H9 (cell line): ENCODE results near the gene MMP24OS. TPM values are rescaled to one million over a fixed set of nuclear protein-coding genes. Genes with fewer than 3 reads are reported as not detected.
A peak's percentile ranks its signal among the peaks of the same experiment; 100 is the strongest.

ENCODE experiments used
- DNase-seq: peaks from one replicate; pipeline ENCODE4 v3.0.0-alpha.2; 2017
- H2AFZ ChIP-seq: one replicate; pipeline ENCODE4 v1.6.1; 2013; ENCODE audit warnings: mild to moderate bottlenecking, low read length, control low read depth, moderate library complexity
- H2AK5ac ChIP-seq: 2 replicates; pipeline ENCODE4 v1.6.1; 2013; ENCODE audit warnings: low read length, control low read depth, mixed read lengths; ENCODE audit not compliant: insufficient read length
- H2BK120ac ChIP-seq: one replicate; pipeline ENCODE4 v1.6.1; 2013; ENCODE audit warnings: low read depth, mild to moderate bottlenecking, low read length, control low read depth, inconsistent platforms; ENCODE audit not compliant: poor library complexity, severe bottlenecking
- H2BK12ac ChIP-seq: 2 replicates; pipeline ENCODE4 v1.6.1; 2013; ENCODE audit warnings: low read length, control low read depth, mixed read lengths, low read depth; ENCODE audit not compliant: insufficient read length
- H2BK15ac ChIP-seq: 2 replicates; pipeline ENCODE4 v1.6.1; 2013; ENCODE audit warnings: low read depth, low read length, control low read depth
- H2BK20ac ChIP-seq: one replicate; pipeline ENCODE4 v1.6.1; 2013; ENCODE audit warnings: low read depth, mild to moderate bottlenecking, low read length, control low read depth, inconsistent platforms; ENCODE audit not compliant: poor library complexity, severe bottlenecking
- H2BK5ac ChIP-seq: 2 replicates; pipeline ENCODE4 v1.6.1; 2013; ENCODE audit warnings: low read length, control low read depth, mixed read lengths; ENCODE audit not compliant: insufficient read length
- H3K14ac ChIP-seq: 2 replicates; pipeline ENCODE4 v1.6.1; 2013; ENCODE audit warnings: low read length, control low read depth; ENCODE audit not compliant: insufficient read depth
- H3K18ac ChIP-seq: 2 replicates; pipeline ENCODE4 v1.6.1; 2013; ENCODE audit warnings: low read depth, mild to moderate bottlenecking, mixed read lengths, low read length, control low read depth; ENCODE audit not compliant: insufficient read length
- H3K23ac ChIP-seq: 2 replicates; pipeline ENCODE4 v1.6.1; 2013; ENCODE audit warnings: low read length, control low read depth, mixed read lengths, low read depth; ENCODE audit not compliant: insufficient read length
- H3K23me2 ChIP-seq: 2 replicates; pipeline ENCODE4 v1.6.1; 2013; ENCODE audit warnings: low read depth, mild to moderate bottlenecking, mixed read lengths, low read length, control low read depth; ENCODE audit not compliant: insufficient read length, poor library complexity, severe bottlenecking
- H3K27ac ChIP-seq: 2 replicates; pipeline ENCODE4 v1.5.1; 2013; ENCODE audit warnings: low read length, control low read depth, mixed read lengths, low read depth; ENCODE audit not compliant: insufficient read length
- H3K27me3 ChIP-seq: 2 replicates; pipeline ENCODE4 v1.6.1; 2013; ENCODE audit warnings: low read length, control low read depth, inconsistent platforms; ENCODE audit not compliant: insufficient read depth
- H3K4ac ChIP-seq: 2 replicates; pipeline ENCODE4 v1.6.1; 2013; ENCODE audit warnings: low read depth, mild to moderate bottlenecking, control low read depth, inconsistent platforms, low read length, moderate library complexity
- H3K4me1 ChIP-seq: 2 replicates; pipeline ENCODE4 v1.6.1; 2013; ENCODE audit warnings: low read length, control low read depth, inconsistent platforms; ENCODE audit not compliant: insufficient read depth
- H3K4me2 ChIP-seq: 2 replicates; pipeline ENCODE4 v1.6.1; 2013; ENCODE audit warnings: low read length, control low read depth, mixed read lengths; ENCODE audit not compliant: insufficient read length, insufficient read depth
- H3K56ac ChIP-seq: 2 replicates; pipeline ENCODE4 v1.6.1; 2013; ENCODE audit warnings: low read depth, mild to moderate bottlenecking, mixed read lengths, low read length, control low read depth; ENCODE audit not compliant: insufficient read length
- H3K79me1 ChIP-seq: 2 replicates; pipeline ENCODE4 v1.6.1; 2013; ENCODE audit warnings: low read depth, mild to moderate bottlenecking, moderate library complexity, low read length, control low read depth, inconsistent platforms; ENCODE audit not compliant: insufficient read depth, poor library complexity, severe bottlenecking
- H3K79me2 ChIP-seq: 2 replicates; pipeline ENCODE4 v1.6.1; 2013; ENCODE audit warnings: low read length, control low read depth, inconsistent platforms; ENCODE audit not compliant: insufficient read depth
- H3K9ac ChIP-seq: 2 replicates; pipeline ENCODE4 v1.6.1; 2013; ENCODE audit warnings: low read length, control low read depth, mixed read lengths; ENCODE audit not compliant: insufficient read length; ENCODE audit errors: extremely low read depth
- H3K9me3 ChIP-seq: one replicate; pipeline ENCODE4 v1.6.1; 2013; ENCODE audit warnings: low read depth, low read length, inconsistent platforms; ENCODE audit not compliant: control insufficient read depth
- H3T11ph ChIP-seq: one replicate; pipeline ENCODE4 v1.6.1; 2013; ENCODE audit warnings: mild to moderate bottlenecking, low read length, control low read depth, inconsistent platforms
- H4K20me1 ChIP-seq: one replicate; pipeline ENCODE4 v1.6.1; 2013; ENCODE audit not compliant: control insufficient read depth, insufficient read length, insufficient read depth
- H4K5ac ChIP-seq: 2 replicates; pipeline ENCODE4 v1.6.1; 2013; ENCODE audit warnings: low read depth, mild to moderate bottlenecking, mixed read lengths, low read length, control low read depth; ENCODE audit not compliant: insufficient read length
- H4K8ac ChIP-seq: replicated peaks from 2 replicates; pipeline ENCODE4 v1.6.1; 2013; ENCODE audit warnings: low read length, control low read depth, mixed read lengths, low read depth; ENCODE audit not compliant: insufficient read length
- H4K91ac ChIP-seq: 2 replicates; pipeline ENCODE4 v1.6.1; 2013; ENCODE audit warnings: low read depth, mild to moderate bottlenecking, moderate library complexity, mixed read lengths, low read length, control low read depth; ENCODE audit not compliant: insufficient read length
- H3K27ac Mint-ChIP-seq, 3 experiments: 2 replicates in 2 of 3; 3 replicates in 1 of 3; pipeline ENCODE4 v1.8.0; 2020 to 2021; ENCODE audit warnings: mixed read lengths in 3 of 3, mild to moderate bottlenecking in 1 of 3, moderate library complexity in 1 of 3
- H3K27me3 Mint-ChIP-seq: 2 replicates; pipeline ENCODE4 v1.8.0; 2021; ENCODE audit warnings: low read depth, mild to moderate bottlenecking, moderate library complexity, mixed read lengths
- H3K36me3 Mint-ChIP-seq, 3 experiments: 2 replicates in 2 of 3; 3 replicates in 1 of 3; pipeline ENCODE4 v1.8.0; 2020 to 2021; ENCODE audit warnings: low read depth in 3 of 3, mixed read lengths in 3 of 3; ENCODE audit not compliant: insufficient read depth in 1 of 3
- H3K4me1 Mint-ChIP-seq, 2 experiments: 2 replicates each; pipeline ENCODE4 v1.8.0; 2020; ENCODE audit warnings: mixed read lengths in 2 of 2
- H3K4me3 Mint-ChIP-seq, 2 experiments: 2 replicates in 1 of 2; 3 replicates in 1 of 2; pipeline ENCODE4 v1.8.0; 2020 to 2021; ENCODE audit warnings: mild to moderate bottlenecking in 2 of 2, mixed read lengths in 2 of 2, moderate library complexity in 1 of 2
- H3K9me3 Mint-ChIP-seq, 2 experiments: 2 replicates in 1 of 2; 3 replicates in 1 of 2; pipeline ENCODE4 v1.8.0; 2020; ENCODE audit warnings: mild to moderate bottlenecking in 2 of 2, mixed read lengths in 2 of 2, moderate library complexity in 1 of 2
- CTCF ChIP-seq: fragments of 200-600 bp; sonication (generic); conservative IDR thresholded peaks from 3 replicates; pipeline ENCODE4 v1.8.0; 2021; ENCODE audit warnings: antibody characterized with exemption, mild to moderate bottlenecking
- WGBS: extraction: QIAGEN DNeasy Blood & Tissue Kit; methylation state at CpG from one replicate; pipeline ENCODE4 v1.1.7; 2013; ENCODE audit warnings: missing lambda C conversion rate, low lambda C conversion rate, mixed read lengths; ENCODE audit not compliant: insufficient read length; ENCODE audit errors: extremely low coverage; 5-methylcytosine and 5-hydroxymethylcytosine counted together
- total RNA-seq: library from RNA; stranded (reverse); gene quantifications from 2 replicates; pipeline ENCODE4 v1.2.1, GENCODE V29; 2021

MMP24OS gene
- total RNA-seq, 1 experiment from 2014 or later: 43.8 TPM

- Histone ChIP-seq H3K4me2 (no peak overlapping the region), H3K79me2 (no peaks in the 10 kb centered on the region), H2AK5ac (peak overlapping the region; percentile 13), H3K23me2 (no peaks in the 10 kb centered on the region), H2BK5ac (no peak overlapping the region), H3K79me1 (no peaks in the 10 kb centered on the region), H3K4me1 (peaks cover 5% of the 10 kb centered on the region; the same call in 1 of the 2 replicates), H3K23ac (no peak overlapping the region), H2AFZ (no peak overlapping the region), H3K27ac (no peak overlapping the region), H2BK120ac (no peak overlapping the region), H3K56ac (no peak overlapping the region), H3K9me3 (no peaks in the 10 kb centered on the region), H3K9ac (no peak overlapping the region), H4K8ac (no peak overlapping the region), H4K20me1 (no peaks in the 10 kb centered on the region), H3K27me3 (no peaks in the 10 kb centered on the region), H3K18ac (no peak overlapping the region), H3T11ph (no peak overlapping the region), H2BK12ac (no peak overlapping the region), H2BK20ac (no peak overlapping the region), H2BK15ac (no peak overlapping the region), H4K5ac (no peak overlapping the region), H3K14ac (no peak overlapping the region), H4K91ac (no peak overlapping the region), H3K4ac (no peak overlapping the region)
- H3K27ac Mint-ChIP-seq: peak overlapping the region in 1 of 3 experiments; percentile 90; a peak in 2 of 7 replicates
- peaks cover 0 to 48% (median 32%) of the 10 kb centered on the region in 3 experiments; a peak in 4 of 7 replicates for H3K36me3 Mint-ChIP-seq
- no CpG with 5 or more reads among the region's 8 CpGs for WGBS
- no peak for DNase-seq
- H3K27me3 Mint-ChIP-seq: no peaks in the 10 kb centered on the region; the same call in 1 of the 2 replicates
- H3K4me3 Mint-ChIP-seq: no peak overlapping the region
- no peaks in the 10 kb centered on the region; a peak in 1 of 5 replicates for H3K9me3 Mint-ChIP-seq
- TF ChIP-seq CTCF: no peak
- H3K4me1 Mint-ChIP-seq: peaks cover 51% of the 10 kb centered on the region in 2 experiments
These were observed 20.6 kb downstream of the MMP24OS start for GRCh38 chr20:35257175-35257909.
